ENCODE measurements around the gene HNF4A. TPM values are rescaled to one million over a fixed set of nuclear protein-coding genes. Genes with fewer than 3 reads are reported as not detected.

HNF4A gene
- total and polyA plus RNA-seq, 2 of the 13 experiments (the other 11 are each of a cell fraction or from before 2014, with no cell fraction given): 80.9 to 169 TPM

DNA sequence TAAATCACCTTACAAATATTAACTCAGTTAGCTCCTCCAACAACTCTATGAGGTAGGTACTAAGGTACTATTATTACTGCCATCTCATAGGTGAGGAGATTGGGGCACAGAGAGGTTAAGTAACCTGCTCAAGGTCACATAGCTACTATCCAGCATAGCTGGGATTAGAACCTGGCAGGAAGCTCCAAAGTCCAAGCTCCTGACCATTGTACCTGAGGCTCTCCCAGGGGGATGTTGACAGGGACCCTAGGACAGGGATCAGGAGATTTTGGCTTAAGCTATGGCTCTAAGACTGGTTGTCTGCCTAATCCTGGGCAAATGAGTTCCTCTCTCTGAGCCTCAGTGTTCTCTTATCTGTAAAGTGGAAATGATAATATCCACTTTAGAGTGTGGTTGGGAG is 59.3 kb downstream of the HNF4A start (continued):
- no peak for TF ChIP-seq ZNF687 (CRISPR knock-in tag; IDR thresholded peaks at IDR 0.05)
- no peak for TF ChIP-seq FOXK1 (CRISPR knock-in tag; IDR thresholded peaks at IDR 0.05; ENCODE audit: borderline replicate concordance, low read depth)
- no peak for TF ChIP-seq E2F1 (CRISPR knock-in tag; IDR thresholded peaks at IDR 0.05)
- no peak for TF ChIP-seq ZBTB14 (CRISPR knock-in tag; IDR thresholded peaks at IDR 0.05)
- TF ChIP-seq GPN1 (CRISPR knock-in tag; IDR thresholded peaks at IDR 0.05; ENCODE audit: borderline replicate concordance): no peak
- 0 out of 2 replicates have a peak, but pooled peaks have one; percentile 37 for TF ChIP-seq ARID5B (CRISPR knock-in tag; IDR thresholded peaks at IDR 0.05)
- TF ChIP-seq NFRKB (IDR thresholded peaks at IDR 0.05): no peak
- no peak for TF ChIP-seq ZBTB1 (CRISPR knock-in tag; IDR thresholded peaks at IDR 0.05; ENCODE audit: borderline replicate concordance)
- no peak for TF ChIP-seq HIVEP1 (CRISPR knock-in tag; IDR thresholded peaks at IDR 0.05)
- TF ChIP-seq TOE1 (CRISPR knock-in tag; IDR thresholded peaks at IDR 0.05): no peak
- no peak for TF ChIP-seq ZBTB10 (CRISPR knock-in tag; IDR thresholded peaks at IDR 0.05; ENCODE audit: borderline replicate concordance)
- TF ChIP-seq KLF12 (CRISPR knock-in tag; IDR thresholded peaks at IDR 0.05; ENCODE audit: borderline replicate concordance): no peak
- TF ChIP-seq SAP130 (CRISPR knock-in tag; IDR thresholded peaks at IDR 0.05; ENCODE audit: low read depth): 0 out of 2 replicates have a peak, but pooled peaks have one; percentile 21
